ENCODE data around the gene GLT6D1. TPM values are rescaled to one million over a fixed set of nuclear protein-coding genes. Genes with fewer than 3 reads are reported as not detected.

GLT6D1 gene
- total and polyA plus RNA-seq, 2 of the 8 experiments (the other 6 are each of a cell fraction or from before 2014, with no cell fraction given), result 1.3 to 2.1 TPM

DNA sequence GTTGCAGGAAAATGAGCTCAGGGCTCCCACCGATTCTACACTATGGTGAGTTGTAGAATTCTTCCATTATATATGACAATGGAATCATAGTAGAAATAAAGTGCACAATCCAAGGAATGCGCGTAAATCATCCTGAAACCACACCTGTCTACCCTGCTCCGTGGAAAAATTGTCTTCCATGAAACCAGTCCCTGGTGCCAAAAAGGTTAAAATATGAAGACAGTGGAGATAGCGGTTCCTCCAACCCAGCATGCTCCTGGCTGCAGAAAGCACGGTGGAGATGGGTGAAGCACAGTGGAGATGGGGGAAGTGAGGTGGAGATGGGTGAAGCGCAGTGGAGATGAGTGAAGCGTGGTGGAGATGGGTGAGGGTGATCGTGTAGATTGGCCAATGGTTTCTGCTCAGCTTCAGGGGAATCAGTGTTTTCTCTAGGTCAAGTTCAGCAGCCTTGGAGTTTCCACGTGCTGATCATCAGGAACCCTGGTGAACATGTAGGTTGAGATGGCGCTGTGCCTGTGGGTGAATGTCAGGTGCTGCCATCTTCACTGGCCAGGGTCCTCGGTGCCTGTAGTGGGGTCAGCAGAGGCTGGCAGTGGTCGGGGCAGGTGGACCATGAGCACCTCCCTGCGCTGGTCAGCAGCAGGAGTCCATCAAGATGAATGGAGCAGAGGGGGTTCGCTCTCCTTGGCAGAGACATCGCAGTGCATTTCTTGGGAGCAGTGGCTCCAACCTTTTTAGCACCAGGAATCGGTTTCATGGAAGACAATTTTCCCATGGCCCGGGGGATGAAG is 57.5 kb downstream of the GLT6D1 start:
- H4K8ac ChIP-seq (ENCODE audit: extremely low read depth, insufficient read depth, low read length), result no peak overlapping the region; the same call in 1 of the 2 replicates
- no peak overlapping the region for H2BK5ac ChIP-seq (ENCODE audit: low read depth, low read length)
- no peak overlapping the region for H3K9ac ChIP-seq (replicated peaks in 1 of 4; ENCODE audit: extremely low read depth in 1 of 4, low read depth in 3 of 4, low read length in 3 of 4)
- no peaks in the 10 kb centered on the region for H3K27me3 ChIP-seq (replicated peaks in 1 of 4; ENCODE audit: control insufficient read depth in 3 of 4, extremely low read depth in 1 of 4, insufficient read depth in 3 of 4, low read length in 3 of 4)
- no peak overlapping the region for H2BK15ac ChIP-seq (ENCODE audit: low read length)
- H3K79me1 ChIP-seq (ENCODE audit: low read depth, low read length), result no peaks in the 10 kb centered on the region
- no peak overlapping the region for H2BK120ac ChIP-seq (replicated peaks; ENCODE audit: low read depth, low read length)
- H3K14ac ChIP-seq (ENCODE audit: insufficient read length), result no peak overlapping the region
- ChIA-PET POLR2A (ENCODE audit: partially characterized antibody) (no interaction called here), CTCF (ENCODE audit: partially characterized antibody) (interaction anchor here (0.8 to 2.1 kb wide), 3 partner anchors 19 to 22 kb away, joined by 4 to 12 read pairs (median 11); no protein-coding TSS in a partner anchor)
- no peak overlapping the region for H3K56ac ChIP-seq (replicated peaks; ENCODE audit: insufficient read length, low read depth, low read length)
- no peaks in the 10 kb centered on the region for H3K36me3 ChIP-seq (ENCODE audit: control insufficient read depth in 2 of 4, insufficient read depth in 4 of 4, low read length in 3 of 4)
- no peak overlapping the region; the same call in 1 of the 2 replicates for H2AK5ac ChIP-seq (ENCODE audit: low read depth, low read length)
- H4K20me1 ChIP-seq (replicated peaks in 1 of 2; ENCODE audit: control insufficient read depth in 1 of 2, insufficient read depth in 2 of 2, low read length in 2 of 2), result no peaks in the 10 kb centered on the region
- H3K4me1 ChIP-seq (replicated peaks in 1 of 4; ENCODE audit: control insufficient read depth in 3 of 4, insufficient read depth in 4 of 4, low read length in 3 of 4), result no peaks in the 10 kb centered on the region
- H3K4me2 ChIP-seq (ENCODE audit: insufficient read depth in 1 of 2, low read depth in 2 of 2, low read length in 2 of 2), result no peak overlapping the region
- peaks cover 2 to 3% of the 10 kb centered on the region in 2 experiments; a peak in 1 of 4 replicates for H3K9me3 ChIP-seq (ENCODE audit: insufficient read depth in 2 of 2, low read depth in 1 of 2, low read length in 1 of 2)
- H2BK12ac ChIP-seq (ENCODE audit: low read depth, low read length), result no peak overlapping the region
- H3K27ac ChIP-seq (ENCODE audit: low read depth, low read length), result no peak overlapping the region
- H4K5ac ChIP-seq (ENCODE audit: insufficient read length, low read depth, low read length), result no peak overlapping the region
- H2BK20ac ChIP-seq (ENCODE audit: low read length), result no peak overlapping the region
- H3K4ac ChIP-seq (replicated peaks; ENCODE audit: insufficient read length, low read depth, low read length), result no peak overlapping the region
- DNase-seq (ENCODE audit: low read depth in 1 of 2, low spot score in 2 of 2) (no peak), FAIRE-seq (no peak)
- H3K23me2 ChIP-seq (ENCODE audit: low read depth, low read length), result peaks cover 15% of the 10 kb centered on the region; the same call in 1 of the 2 replicates
- no peak overlapping the region for H4K91ac ChIP-seq (replicated peaks; ENCODE audit: insufficient read length, low read length)
- H3K23ac ChIP-seq (ENCODE audit: insufficient read length), result no peak overlapping the region
- H3K79me2 ChIP-seq (ENCODE audit: control insufficient read depth in 1 of 2, insufficient read depth in 2 of 2, low read length in 2 of 2), result no peaks in the 10 kb centered on the region
- WGBS, 2 experiments (ENCODE audit: extremely low coverage in 1 of 2, insufficient coverage in 1 of 2, insufficient read length in 1 of 2, insufficient replicate concordance in 2 of 2, low coverage in 1 of 2, low lambda C conversion rate in 2 of 2, missing lambda C conversion rate in 1 of 2), result 92 to 100% methylated on average over 2 to 18 of the region's 18 CpGs
- H3K18ac ChIP-seq (ENCODE audit: extremely low read depth, low read length), result no peak overlapping the region
- no peak overlapping the region for H3K4me3 ChIP-seq (ENCODE audit: extremely low read depth in 1 of 4, insufficient read depth in 2 of 4, low read depth in 3 of 4, low read length in 4 of 4)
- no peak overlapping the region for H2AFZ ChIP-seq (ENCODE audit: low read length)
- TF ChIP-seq TAF7 (optimal IDR thresholded peaks at IDR 0.05; ENCODE audit: borderline replicate concordance, low read depth, low read length), result no peak
- TF ChIP-seq HDAC6 (IDR thresholded peaks at IDR 0.05; ENCODE audit: low read depth, low read length), result no peak
- no peak for TF ChIP-seq GTF2F1 (IDR thresholded peaks at IDR 0.05; ENCODE audit: borderline replicate concordance, low read depth, low read length)
- no peak for TF ChIP-seq KDM1A (IDR thresholded peaks at IDR 0.05; ENCODE audit: borderline replicate concordance, low read length)
- TF ChIP-seq PHF8 (conservative IDR thresholded peaks at IDR 0.05; ENCODE audit: low read depth, low read length), result no peak
- TF ChIP-seq MAFK (IDR thresholded peaks at IDR 0.05; ENCODE audit: low read depth, low read length), result no peak
- TF ChIP-seq SP4 (IDR thresholded peaks at IDR 0.05; ENCODE audit: low read length), result no peak
- no peak for TF ChIP-seq JUND (IDR thresholded peaks at IDR 0.05; ENCODE audit: low read length)
- TF ChIP-seq CEBPB (IDR thresholded peaks at IDR 0.05; ENCODE audit: low read depth, low read length), result no peak
- TF ChIP-seq BACH1 (IDR thresholded peaks at IDR 0.05; ENCODE audit: low read length), result no peak
- TF ChIP-seq SIN3A (conservative IDR thresholded peaks at IDR 0.05 in 1 of 2, IDR thresholded peaks at IDR 0.05 in 1 of 2; ENCODE audit: low read depth in 1 of 2, low read length in 2 of 2), result no peak
- TF ChIP-seq CREB1 (IDR thresholded peaks at IDR 0.05), result no peak
- no peak for TF ChIP-seq SIX5 (IDR thresholded peaks at IDR 0.05; ENCODE audit: low read depth, low read length)

Data from H1 (cell line).